Activated CD4-positive, alpha-beta T cell treated with anti-CD3 and anti-CD28 coated beads for 48 hours (primary cell): Measurements from ENCODE around the gene SPATA6L.
"Not testable (repeated sequence)": the region's sequence is repeated elsewhere in the genome, so short reads cannot be mapped to it uniquely, and the experiment has no call there.

Experiments
- DNase-seq: peaks from one replicate; pipeline ENCODE4 v3.0.0-alpha.2; 2020

The SPATA6L gene

DNA sequence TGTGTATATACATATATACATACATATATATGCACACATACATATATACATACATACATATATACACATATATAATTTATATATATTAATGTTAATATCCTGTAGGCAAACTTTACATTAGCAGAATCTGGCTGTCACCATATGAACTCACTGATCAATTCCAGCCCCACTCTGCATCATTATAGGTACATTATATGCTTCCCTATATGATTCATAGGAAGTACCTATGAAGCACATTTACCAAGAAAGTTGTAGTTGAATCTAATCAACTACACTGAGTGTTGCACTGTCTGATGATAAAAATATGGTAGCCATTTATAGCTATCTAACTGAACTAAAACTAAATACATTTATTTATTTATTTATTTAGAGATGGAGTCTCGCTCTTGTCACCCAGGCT, 5.5 kb upstream of the SPATA6L start:
- no peak for DNase-seq

DNA sequence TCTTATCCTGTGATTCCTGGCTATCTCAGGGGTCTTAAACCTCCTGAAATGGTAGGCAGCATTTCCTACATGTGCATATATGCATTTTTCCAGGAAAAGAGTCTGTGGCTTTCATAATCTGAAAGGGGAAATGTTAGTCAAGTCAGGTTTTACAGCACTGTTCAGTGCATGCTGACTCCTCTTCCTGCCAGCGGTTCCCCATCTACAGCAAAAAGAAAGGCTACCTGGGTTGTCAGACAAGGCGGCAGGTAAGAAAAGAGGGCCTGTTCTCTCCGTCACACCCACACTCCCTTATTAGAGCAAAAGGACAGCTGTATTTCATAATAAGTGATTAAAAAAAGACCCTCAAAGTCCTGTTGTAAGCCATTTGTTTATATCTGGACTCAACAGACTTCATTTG, 4.3 kb upstream of the SPATA6L start:
- DNase-seq, result no peak

DNA sequence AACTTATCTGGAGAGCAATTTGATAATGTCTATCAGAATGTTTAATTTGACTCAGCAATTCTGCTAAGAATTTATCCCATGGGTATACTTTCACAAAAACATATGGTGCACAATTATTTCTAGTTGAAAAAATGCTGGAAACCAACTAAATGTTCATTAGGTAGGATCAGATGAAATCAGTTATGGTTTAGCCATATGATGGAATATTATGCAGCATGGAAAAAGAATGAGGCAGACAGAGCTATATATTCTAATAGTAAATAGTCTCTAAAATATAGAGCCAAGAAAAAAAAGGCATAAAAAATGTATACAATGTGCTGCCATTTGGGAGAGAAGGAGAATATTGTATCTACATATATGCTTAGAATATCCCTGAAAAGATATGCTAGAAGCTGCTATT, 3.6 kb upstream of the SPATA6L start:
- no peak for DNase-seq

DNA sequence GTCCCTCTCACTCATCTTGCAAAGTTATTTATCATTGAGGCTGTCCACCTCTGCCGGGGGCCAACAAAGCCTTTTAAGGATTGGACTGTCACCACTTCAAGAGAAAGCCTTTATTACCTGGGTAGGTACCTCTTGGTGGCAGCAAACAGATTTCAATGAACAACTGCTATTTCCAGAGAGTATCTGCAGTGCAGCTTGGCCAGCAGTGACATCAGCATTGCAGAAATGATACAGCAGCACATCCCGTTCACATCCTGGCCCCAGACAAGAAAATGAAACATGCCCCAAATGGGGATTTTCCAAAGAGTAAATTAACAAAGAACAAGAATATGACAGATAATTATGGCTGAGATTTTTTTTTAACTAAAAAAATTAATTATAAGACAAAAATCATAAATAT, 2.3 kb upstream of the SPATA6L start:
- no peak for DNase-seq

DNA sequence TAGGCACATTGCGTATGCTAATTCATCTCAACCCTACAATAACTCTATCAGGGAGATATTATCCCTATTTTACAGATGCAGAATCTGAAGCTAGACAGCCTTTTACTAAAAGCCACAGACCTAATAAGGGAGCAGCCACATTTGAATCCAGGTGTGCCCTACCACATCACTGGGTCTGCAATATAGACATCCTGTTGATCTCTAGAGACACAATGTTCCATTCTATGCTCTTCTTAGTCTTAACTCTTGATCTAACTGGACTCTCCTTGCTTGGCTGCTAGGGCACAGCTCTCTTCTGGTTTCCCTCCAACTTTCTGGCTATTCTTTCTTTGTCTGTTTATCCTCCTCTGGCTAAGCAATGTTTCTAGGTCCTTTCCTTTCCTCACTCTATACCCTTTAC, 1.4 kb upstream of the SPATA6L start:
- DNase-seq, result no peak

DNA sequence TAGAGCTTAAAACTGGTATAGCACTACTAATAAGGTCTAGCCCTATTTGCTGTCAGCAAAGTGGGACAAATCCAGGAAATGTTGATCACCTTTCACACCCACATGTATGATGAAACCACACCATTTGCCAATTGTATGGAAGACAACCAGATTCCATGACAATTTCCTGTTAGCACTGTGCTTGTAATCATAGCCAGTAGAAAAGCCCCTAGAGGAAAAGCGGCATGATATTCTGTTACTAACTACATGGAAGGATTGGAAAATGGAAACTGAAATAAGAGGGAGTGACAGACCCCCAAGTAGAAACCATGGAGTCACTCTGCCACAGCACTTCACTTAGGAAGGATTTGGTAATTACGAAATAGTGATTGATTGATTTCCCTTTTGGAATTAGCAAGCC, 923 bp downstream of the SPATA6L start:
- DNase-seq, result no peak

DNA sequence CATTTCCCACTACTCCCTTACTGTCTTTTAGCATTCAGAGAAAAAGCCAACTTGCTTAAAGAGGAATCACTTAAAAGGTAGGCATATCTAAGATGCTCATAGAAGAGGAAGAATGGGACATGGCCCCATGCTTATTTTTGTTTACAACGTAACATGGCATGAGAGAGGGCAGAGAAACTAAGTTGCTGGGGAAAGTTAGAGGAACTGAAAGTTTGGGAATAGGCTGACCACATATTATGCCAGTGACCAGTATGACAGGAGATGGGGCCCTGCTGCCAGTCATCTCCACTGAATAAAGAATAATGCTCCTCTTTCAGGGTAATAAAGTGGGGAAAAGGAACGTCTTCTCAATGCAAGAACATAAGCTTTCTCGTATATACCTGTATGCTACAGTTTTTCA, 2.3 kb downstream of the SPATA6L start:
- no peak for DNase-seq

DNA sequence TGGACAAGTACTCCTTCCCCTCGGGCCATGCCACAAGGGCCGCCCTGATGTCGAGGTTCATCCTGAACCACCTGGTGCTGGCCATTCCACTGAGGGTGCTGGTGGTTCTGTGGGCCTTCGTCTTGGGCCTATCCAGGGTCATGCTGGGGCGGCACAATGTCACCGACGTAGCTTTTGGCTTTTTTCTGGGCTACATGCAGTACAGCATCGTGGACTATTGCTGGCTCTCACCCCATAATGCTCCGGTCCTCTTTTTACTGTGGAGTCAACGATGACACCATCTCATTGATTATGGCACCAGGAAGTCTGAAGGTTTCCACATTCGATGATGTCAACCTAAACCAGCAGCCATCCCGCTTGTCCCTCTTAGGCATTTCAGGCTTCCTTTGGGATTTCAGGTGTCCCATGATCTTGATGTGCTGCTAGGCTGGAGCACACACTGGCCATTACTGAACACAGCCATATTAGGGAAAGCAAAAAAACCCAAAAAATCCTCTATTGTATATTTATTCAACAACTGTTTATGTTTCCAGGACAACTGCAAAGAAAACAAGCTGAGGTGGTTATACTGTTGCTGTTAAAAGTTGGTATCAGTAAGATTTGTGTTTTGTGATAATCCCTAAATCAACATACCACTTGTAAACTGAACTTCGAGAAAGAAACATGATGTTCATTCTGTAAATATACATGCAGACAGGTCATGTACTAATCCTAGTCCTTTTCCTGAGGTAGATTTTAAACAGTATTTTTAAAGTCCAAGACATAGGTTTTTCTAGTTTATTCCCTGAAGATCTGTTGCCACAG, 3.1 kb downstream of the SPATA6L start:
- no peak for DNase-seq

DNA sequence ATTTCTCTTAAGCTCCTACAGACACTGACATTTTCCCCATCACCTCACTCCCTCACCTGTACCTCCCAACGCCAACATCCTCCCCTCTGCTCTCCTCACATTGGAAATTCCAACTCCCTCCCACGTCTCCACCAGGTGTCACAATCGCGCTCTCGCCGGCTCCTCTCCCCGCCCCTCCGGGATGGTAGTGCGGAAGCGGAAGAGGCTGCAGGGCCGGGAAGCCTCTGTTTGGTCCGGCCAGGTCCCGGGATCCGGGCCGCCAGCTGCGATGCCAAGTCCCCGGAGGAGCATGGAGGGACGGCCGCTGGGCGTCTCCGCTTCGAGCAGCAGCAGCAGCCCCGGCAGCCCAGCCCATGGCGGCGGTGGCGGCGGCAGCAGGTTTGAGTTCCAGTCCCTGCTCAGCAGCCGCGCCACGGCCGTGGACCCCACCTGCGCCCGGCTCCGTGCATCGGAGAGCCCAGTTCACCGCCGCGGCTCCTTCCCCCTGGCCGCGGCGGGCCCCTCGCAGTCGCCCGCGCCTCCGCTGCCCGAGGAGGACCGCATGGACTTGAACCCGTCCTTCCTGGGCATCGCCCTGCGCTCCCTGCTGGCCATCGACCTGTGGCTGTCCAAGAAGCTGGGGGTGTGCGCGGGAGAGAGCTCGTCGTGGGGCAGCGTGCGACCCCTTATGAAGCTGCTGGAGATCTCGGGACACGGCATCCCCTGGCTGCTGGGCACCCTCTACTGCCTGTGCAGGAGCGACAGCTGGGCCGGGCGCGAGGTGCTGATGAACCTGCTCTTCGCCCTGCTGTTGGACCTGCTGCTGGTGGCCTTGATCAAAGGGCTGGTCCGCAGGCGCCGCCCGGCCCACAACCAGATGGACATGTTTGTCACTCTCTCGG, 3.9 kb downstream of the SPATA6L start, which contains the start of gene PLPP6:
TSS of gene PLPP6 (plus strand) at position 187 of the 881 bp plus-strand sequence. CDS start at position 269, 82 bp downstream.
- peak; percentile 82 for DNase-seq

DNA sequence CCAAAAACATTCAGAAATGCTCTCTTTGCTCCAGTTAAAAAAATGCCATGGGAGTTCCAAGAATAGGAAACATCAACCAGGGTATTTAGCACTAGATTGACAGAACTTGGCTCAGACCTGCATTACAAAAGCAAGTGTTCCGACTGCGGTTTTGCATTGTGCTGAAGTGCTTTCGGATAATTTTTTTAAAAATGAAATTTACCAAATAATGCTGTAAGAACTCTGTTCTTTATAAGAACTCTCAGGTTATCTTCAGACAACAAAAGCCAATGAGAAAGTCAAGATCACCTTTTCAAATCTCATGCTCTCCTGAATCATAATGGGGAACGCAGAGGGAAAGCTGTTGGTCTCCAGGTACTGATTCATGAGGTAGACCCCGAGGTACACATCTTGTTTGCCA, 4.7 kb downstream of the SPATA6L start:
- no peak for DNase-seq

DNA sequence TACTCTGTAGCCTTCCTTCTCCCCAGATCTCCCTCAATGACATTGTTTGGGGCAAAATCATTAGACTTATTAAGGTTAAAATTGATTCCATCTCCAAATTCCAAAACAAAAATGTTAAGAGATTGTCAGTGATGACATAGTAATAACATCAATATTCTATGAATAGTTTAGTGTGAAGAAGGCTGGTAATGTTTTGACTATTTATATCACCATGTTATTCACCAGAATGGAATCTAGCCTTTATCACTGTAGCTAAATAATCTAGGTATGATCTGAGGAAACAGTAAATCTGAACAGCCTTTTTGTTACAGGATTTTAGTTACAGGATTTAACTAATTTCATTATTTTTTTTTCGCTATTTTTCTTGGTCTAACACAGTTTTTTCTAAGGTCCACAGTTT, 5.1 kb downstream of the SPATA6L start:
- no peak for DNase-seq

DNA sequence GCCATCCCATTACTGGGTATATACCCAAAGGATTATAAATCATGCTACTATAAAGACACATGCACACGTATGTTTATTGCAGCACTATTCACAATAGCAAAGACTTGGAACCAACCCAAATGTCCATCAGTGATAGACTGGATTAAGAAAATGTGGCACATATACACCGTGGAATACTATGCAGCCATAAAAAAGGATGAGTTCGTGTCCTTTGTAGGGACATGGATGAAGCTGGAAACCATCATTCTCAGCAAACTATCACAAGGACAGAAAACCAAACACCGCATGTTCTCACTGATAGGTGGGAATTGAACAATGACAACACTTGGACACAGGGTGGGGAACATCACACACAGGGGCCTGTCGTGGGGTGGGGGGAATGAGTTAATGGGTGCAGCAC, 5.6 kb downstream of the SPATA6L start:
- DNase-seq, result not testable (repeated sequence)

DNA sequence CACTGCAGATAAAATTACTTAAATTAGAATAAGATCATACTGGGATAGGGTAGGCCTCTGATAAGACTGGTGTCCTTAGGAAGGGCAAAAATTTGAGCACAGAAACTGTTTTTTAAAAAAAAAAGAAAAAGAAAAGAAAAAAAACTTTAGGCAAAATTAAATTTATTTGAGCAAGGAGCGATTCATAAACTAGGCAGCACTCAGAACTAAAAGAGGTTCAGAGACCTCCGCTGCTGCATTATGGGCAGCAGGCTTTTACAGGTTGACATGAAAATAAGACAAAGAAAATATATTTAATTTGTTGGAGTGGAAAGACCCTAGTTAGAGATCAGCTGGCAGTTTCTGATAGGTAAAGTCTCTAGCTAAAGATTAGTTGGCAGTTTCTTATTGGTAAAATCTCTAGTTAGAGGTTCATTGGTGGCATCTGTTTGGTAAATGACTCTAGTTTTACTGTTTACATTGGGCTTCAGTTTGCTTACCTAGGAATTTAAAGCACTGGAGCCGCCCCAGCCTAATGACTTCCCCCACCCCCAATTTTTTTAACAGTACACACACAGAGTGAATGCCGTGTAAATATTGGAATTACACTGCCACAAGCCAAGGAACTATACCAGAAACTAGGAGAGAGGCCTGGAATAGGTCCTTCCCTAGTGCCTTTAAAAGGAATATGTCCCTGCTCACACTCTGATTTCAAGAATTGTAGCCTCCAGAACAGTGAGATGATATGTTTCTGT, 8.7 kb downstream of the SPATA6L start:
- no peak for DNase-seq

DNA sequence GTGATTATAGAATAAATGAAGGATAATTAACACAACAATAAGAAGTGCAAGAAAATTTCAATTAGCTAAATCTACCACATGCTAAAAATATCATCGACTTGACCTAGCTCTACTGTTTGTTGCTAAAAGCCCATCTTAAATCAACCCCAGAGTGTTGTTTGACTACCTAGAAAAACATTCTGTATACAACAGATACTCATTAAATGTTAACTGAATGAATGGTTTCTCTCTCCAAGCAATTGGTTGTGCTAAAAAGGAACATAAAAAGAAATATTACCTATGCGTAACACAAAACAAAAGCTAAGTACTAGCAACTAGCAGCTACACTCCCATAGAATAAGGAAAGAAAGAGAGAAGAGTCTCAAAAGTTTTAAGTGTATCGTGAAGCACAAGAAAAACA, 9.7 kb downstream of the SPATA6L start:
- DNase-seq, result no peak

DNA sequence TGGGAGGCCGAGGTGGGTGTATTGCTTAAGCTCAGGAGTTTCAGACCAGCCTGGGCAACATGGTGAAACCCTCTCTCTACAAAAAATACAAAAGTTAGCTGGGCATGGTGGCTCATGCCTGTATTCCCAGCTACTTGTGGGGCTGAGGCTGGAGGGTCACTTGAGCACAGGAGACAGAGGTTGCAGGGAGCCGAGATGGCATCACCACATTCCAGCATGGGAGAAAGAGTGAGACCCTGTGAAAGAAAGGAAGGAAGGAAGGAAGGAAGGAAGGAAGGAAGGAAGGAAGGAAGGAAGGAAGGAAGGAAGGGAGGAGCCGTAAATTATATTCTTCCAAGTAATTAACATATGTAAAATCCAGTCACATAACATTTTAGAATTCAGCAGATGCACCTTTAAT, 10.1 kb downstream of the SPATA6L start:
- not testable (repeated sequence) for DNase-seq

DNA sequence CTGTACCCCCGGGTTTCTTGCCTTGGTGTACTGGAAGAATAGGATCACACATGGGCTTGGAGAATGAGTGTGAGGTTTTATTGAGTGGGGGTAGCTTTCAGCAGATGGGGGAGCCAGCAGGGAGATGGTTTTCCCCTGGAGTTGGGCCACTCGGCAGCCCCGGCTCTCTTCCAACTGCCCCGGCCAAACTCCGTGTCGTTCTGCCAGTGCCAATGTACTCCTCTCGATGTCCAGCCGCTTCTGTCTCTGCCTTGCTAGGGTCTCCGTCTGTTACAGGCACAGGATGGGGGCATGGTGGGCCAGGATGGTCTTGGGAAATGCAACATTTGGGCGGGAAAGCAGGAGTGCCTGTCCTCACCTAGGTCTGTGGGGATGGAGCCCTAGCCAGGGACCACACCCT, 11.7 kb downstream of the SPATA6L start:
- no peak for DNase-seq

DNA sequence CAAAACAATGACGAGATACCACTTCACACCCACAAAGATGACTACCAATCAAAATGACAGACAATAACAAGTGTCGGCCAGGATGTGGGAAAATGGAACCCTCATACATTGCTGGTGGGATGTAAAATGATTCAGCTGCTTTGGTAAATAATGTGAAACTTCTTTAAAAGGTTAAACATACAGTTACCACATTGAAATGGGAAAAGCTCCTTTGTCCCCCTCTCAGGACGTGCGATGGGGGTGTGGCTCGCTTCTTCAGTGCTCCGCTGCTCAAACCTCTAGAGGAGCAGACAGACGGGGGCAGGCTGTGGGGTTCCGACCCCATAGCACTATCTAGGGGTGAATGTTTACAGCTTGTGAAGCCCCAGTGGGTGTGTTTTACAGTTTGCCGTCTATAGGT, 12.2 kb downstream of the SPATA6L start:
- DNase-seq, result no peak

DNA sequence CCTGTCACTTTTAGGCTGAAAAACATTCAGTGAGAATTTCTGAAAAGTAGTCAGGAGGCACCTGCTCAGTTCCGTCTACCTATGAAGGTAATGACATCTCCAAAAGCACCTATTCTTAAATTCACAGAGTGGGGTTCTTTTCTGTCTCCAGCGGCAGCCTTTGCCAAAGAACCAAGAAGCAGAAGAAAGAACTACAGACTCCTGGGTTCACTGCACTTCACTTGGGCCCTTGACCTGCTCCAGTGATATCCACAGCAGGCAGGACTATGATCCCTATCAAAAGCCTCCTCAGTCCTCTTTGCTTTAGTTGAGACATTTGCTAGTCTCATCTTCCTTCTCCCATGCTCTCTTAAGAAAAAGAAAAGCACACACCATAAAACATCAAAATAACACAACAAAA, 23.9 kb downstream of the SPATA6L start:
- no peak for DNase-seq

DNA sequence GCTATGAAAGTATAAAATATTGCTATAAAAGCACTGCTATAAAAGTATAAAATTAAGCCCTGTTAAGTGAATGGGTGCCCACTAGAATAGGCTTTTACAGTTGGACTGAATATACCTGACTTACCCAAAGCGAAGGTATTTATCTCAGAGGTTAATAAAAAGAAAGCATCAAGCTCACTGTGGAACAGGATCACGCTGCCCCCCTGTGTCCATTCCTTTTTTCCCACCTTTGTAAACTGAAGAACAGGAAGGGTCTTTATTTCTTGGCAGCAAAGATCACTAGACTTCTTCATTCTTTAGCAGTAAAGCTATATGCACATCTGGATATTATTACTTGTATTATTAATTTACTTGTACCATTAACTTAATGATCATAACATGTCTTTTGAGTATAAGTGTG, 26.3 kb downstream of the SPATA6L start:
- peak; percentile 45 for DNase-seq

DNA sequence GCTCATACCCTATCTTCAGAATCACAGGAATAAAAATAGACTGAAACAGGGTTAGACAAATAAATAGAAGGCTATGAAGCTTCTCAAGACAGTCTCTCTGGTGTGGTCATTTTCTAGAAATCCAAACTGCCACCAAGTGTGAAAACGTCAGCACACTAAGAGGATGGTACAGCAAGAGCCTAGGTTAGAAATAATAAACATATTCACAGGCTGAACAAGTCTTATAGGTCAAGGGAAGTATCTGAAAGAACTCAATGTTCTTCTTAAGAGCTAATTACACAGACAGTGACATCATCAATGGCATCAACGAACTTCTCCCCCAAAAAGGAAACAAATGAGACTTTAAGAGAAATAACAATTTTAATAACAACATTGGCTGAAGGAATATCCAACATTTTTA, 26.9 kb downstream of the SPATA6L start:
- no peak for DNase-seq

DNA sequence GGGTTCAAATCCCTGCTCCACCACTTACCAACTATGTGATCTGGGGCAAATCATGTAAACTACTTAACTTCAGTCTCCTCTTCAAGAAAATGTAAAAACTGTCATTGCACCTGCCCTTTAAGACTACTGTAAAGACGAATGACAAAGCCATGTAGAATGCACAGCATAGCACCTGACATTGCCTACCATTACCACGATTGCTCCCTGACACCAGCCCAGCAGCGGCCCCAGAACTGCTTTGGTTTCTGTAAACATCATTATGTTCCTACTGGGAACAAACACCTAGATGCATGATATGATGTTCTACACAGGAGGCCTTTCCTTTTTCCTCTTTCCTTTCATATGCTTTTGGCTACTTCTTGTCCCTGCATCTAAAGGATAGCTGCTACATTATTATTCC, 27.3 kb downstream of the SPATA6L start:
- no peak for DNase-seq

DNA sequence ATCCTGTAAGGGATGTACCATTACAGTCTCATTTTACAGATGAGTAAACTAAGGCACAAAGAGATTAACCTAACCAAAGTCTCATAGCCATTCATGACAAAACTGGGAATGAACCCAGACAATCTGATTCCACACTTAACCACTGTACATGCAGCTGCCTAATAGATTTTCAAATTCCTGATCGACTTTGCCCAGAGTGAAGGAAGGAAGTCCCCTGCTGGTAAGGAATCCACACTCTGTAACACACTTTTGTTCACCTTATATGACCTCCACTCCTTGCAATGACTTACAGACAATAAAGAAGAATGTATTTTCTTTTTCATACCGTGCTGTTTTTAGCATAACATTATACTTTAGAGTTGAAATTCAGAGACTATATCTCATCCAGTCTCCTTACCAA, 35.4 kb downstream of the SPATA6L start:
- DNase-seq, result no peak

DNA sequence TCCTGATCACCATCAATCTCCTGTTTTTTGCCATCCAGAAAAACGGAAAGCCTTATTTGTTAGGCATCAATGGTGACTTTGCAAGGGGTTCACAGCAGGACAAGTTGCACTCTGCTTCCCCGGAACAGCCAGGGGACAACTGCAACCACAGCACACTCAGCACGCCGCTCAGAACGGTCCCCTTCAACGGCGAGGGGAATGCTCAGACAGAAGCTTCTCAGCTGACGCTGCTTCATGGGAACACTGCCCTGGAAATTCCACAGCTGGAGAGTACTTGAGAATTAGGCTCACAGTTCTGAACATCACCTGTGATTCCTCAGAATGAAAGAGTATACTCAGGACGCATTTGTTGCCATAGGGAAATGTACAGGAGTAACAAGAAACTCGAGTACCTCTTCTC, 44.3 kb downstream of the SPATA6L start:
- no peak for DNase-seq
